Measurements from ENCODE around the gene RMDN2.

GRCh38 chr2:37904425-37904824 lies 20.7 kb upstream of the RMDN2 start:
- TF ChIP-seq CTCF (conservative IDR thresholded peaks at IDR 0.05; ENCODE audit: low read depth in 2 of 2), result no peak
- no peak for TF ChIP-seq POLR2AphosphoS5 (IDR thresholded peaks at IDR 0.05; ENCODE audit: low read depth)
- TF ChIP-seq NANOG (IDR thresholded peaks at IDR 0.05; ENCODE audit: borderline replicate concordance), result no peak

Measured in GM23338 (cell line).